H1 (cell line): Measurements from ENCODE around the gene RAP2A. TPM values are rescaled to one million over a fixed set of nuclear protein-coding genes. Genes with fewer than 3 reads are reported as not detected.

ENCODE experiments used
- ATF2 ChIP-seq: IDR thresholded peaks from 2 replicates; pipeline ENCODE4 v1.6.1; 2012; ENCODE audit warnings: low read length, inconsistent platforms
- CBX8 ChIP-seq: fragments of 300-800, 300-1000 bp; sonication (generic); IDR thresholded peaks from 2 replicates; pipeline ENCODE4 v1.7.1; 2016; ENCODE audit warnings: low read depth, low read length, borderline replicate concordance
- CTCF ChIP-seq, 3 experiments: IDR thresholded peaks; 1 replicate in 2 of 3; 2 replicates in 1 of 3; pipeline versions ENCODE4 v1.5.1 to v1.6.1; 2011; ENCODE audit warnings: low read length in 3 of 3, mild to moderate bottlenecking in 3 of 3, inconsistent platforms in 2 of 3, low read depth in 1 of 3, moderate library complexity in 1 of 3; ENCODE audit not compliant: insufficient read depth in 1 of 3; ENCODE audit errors: control extremely low read depth in 1 of 3
- HDAC6 ChIP-seq: IDR thresholded peaks from one replicate; pipeline ENCODE4 v1.7.1; 2012; ENCODE audit warnings: low read depth, mild to moderate bottlenecking, inconsistent platforms, low read length, moderate library complexity
- POU5F1 ChIP-seq: IDR thresholded peaks from 2 replicates; pipeline ENCODE4 v1.6.1; 2011; ENCODE audit warnings: low read depth, mild to moderate bottlenecking, low read length, moderate library complexity
- SIRT6 ChIP-seq: IDR thresholded peaks from one replicate; pipeline ENCODE4 v1.7.1; 2012; ENCODE audit warnings: low read length, inconsistent platforms
- TCF12 ChIP-seq: IDR thresholded peaks from 2 replicates; pipeline ENCODE4 v1.6.1; 2011; ENCODE audit warnings: low read depth, mild to moderate bottlenecking, low read length
- polyA plus RNA-seq, 7 experiments: library from polyadenylated mRNA; depleted of rRNA in 3 of 7; stranded (reverse) in 5 of 7; unstranded in 2 of 7; fragments of >200 nt in 5 of 7; fragments of 200-250 nt in 2 of 7; gene quantifications; 1 replicate in 5 of 7; 2 replicates in 1 of 7; 4 replicates in 1 of 7; pipeline versions ENCODE4 v1.2.1 to v1.2.3, GENCODE V29; 2011 to 2013; ENCODE audit warnings: missing spikeins in 2 of 7, mixed read lengths in 2 of 7
- total RNA-seq: library from RNA; stranded (reverse); fragmentation: NEBNext Ultra II Directional; extraction: Animal tissue kit (Norgen Biotek cat#: 25700); gene quantifications from 2 replicates; pipeline ENCODE4 v1.2.1, GENCODE V29; 2021

Gene RAP2A
- total and polyA plus RNA-seq, 2 of the 8 experiments (the other 6 are each of a cell fraction or from before 2014, with no cell fraction given) = 8.4 to 43.4 TPM

GRCh38 chr13:97414392-97414791, 19.6 kb upstream of the RAP2A start (continued):
- TF ChIP-seq CTCF (IDR thresholded peaks at IDR 0.05; ENCODE audit: control extremely low read depth in 1 of 3, insufficient read depth in 1 of 3, low read depth in 1 of 3, low read length in 3 of 3) (no peak), TCF12 (no peak), ATF2 (no peak), SIRT6 (no peak), CBX8 (no peak), HDAC6 (no peak), POU5F1 (no peak)
